GM19043 (cell line): Measurements from ENCODE around the gene FRMD1.

Source experiments
- ATAC-seq: cut with Tn5 transposase; IDR thresholded peaks from one replicate; pipeline ENCODE4 v1.9.1; 2021; ENCODE audit warnings: low read depth; ENCODE audit not compliant: unreplicated experiment

The FRMD1 gene

DNA sequence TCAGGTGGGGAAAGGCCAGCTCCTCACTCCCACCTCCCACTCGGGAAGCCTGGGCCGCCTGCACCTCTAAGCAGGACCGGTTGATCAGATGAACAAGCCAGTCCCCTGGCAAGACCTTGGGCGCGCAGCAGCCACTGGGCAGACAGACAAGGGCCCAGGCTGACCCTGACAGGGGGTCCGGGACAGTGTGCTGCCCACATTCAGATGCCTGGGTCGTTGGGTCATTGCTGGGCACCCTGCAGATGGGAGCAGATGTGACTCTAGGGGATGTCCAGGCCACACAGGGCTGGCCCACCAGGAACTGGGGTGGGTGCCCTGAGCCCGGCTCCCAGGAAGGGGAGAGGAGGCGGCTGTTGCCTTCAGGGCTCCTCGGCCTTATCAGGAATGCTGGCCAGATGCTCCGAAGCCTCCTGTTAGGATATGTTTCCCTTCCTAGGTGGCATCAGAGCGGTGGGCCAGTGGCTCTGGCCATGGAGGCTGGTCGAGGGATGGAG lies 17.3 kb upstream of the FRMD1 start:
- no peak for ATAC-seq

DNA sequence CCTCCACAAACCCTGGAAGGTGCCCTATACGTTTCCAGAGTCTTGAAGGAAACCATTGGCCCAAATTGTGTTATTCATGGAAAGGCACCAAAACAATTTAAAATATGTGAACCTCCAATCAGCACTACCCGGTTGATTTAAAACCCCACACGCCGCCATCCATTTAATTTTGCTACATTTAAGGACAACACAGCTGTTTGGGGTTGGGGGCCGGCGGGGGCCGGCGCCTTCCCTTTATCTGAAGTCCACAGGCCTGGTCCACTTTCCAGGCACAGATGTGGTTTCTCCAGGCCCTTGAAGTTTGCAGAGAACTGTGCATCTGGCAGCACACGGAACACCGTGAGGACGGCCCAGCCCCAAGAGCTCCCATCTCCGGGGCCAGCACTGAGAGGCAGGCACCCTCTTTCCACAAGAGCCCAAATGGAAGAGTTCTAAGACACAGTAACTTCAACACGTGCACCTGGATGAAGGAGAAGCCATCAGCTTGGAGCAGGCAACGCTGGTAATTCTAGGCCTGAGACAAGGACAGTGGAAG lies 16.8 kb upstream of the FRMD1 start:
- no peak for ATAC-seq

DNA sequence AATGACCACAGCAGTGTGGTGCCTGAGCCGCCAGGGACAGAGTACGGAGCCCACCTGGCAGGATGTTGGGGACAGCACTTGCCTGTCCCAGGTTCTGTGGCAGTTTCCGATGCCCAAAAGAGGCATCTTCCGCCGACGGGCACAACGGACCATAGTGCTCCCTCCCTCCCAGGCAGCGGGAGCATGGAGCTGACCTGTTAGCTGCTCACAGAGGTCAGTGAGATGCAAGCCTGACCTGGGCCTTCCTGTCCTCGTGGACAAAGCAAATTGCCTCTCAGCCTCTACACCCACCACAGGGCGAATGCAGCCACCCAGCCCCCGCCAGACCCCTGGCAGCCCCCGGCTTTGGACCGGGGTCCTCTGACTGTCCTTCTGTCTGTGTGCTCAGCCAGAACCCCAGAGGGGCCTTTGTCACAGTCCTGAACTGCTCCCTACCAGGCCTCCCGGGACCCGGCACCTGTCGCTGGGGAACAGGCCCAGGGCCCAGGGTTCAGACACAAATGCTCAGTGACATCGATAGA lies 16.2 kb upstream of the FRMD1 start:
- ATAC-seq = no peak

DNA sequence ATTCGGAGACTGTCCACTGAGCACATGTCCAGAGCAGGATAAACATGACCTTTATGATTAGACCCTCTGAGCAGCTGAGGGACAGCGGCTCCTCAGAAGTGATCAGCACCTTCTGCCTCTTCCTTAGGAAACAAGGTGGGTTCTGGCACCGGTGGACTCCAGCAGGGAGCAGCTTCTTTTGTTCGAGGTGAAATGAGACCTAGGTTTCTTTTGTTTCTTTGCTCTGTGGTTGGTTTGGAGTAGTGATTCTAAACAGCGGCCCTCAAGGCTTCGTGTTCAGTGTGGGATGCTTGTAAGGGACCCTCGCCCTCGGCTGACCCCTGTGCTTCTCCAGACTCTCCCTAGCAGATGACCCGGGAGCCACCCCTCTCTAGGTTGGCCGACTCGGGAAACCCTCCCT lies 14.6 kb upstream of the FRMD1 start:
- ATAC-seq = no peak

DNA sequence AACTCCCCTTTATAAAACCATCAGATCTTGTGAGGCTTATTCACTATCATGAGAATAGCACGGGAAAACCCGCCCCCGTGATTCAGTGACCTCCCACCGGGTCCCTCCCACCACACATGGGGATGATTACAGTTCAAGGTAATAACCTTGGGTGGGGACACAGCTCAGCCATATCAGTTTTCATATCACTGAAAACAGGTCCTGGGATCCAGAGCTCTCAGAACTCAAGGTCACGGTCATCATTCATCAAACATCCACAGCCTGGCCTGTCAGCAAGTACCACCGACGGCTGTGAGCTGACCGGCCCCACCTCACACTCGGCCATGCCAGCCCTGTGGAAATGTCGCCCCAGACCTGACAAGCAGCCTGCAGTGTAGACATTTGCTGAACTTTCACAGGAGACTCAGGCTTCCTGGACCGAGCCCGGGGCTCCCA lies 14.1 kb upstream of the FRMD1 start:
- ATAC-seq = no peak

DNA sequence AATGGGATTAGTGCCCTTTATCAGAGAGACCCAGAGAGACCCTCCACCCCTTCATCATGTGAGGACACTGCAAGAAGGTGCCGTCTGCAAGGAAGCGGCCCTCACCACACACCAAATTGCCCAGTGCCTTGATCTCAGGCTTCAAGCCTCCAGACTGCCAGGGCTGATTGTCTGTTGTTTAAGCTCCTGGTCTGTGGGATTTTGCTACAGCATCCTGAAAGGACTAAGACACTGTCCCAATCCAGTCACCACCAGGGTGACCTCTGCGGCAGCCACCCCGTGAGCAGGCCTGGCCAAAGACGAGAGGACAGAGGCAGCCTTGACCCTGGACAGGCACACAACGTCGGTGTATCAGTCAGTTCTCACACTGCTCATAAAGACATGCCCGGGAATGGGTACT lies 13.5 kb upstream of the FRMD1 start:
- no peak for ATAC-seq

DNA sequence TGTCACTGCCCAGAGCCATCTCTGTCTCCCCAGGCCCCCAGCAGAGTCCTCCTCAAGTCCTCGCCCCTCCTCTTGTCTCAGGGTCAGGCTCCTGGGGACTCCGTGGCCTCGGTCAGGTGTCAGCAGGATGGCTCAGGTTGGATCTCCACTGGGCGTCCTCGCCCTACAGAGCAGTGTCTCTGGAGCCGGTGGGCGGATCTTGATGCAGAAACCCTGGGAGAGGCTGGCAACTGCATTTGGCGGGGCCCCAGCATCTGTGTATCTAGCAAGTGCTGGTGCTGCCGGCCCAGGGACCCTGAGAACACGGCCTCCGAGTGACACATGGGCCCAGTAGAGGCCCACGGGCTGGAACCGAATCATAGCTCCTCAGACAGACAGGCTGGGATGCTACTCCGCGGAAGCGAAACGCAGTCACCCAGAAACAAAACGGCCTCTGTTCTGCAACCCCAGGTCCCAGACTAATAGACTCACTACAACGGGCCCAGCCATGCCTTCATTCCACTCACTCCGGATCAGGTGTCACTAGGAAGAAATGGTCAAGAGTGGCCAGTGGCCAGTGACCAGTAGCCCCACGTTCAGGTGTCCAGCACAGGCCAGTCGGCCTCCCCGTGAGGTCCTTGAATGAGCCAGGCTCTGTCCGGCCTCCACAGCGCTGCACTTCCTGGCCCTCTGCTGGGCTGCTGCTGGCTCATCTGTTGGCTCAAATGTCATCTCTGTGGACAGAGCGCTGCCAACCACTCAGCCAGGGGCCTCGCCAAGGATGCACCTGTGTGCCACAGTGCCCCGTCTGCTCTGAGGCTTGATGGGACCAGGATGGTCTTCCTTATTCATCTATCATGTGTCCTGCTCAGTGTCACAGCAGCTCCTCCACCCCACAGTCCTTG lies 12.6 kb upstream of the FRMD1 start:
- no peak for ATAC-seq

DNA sequence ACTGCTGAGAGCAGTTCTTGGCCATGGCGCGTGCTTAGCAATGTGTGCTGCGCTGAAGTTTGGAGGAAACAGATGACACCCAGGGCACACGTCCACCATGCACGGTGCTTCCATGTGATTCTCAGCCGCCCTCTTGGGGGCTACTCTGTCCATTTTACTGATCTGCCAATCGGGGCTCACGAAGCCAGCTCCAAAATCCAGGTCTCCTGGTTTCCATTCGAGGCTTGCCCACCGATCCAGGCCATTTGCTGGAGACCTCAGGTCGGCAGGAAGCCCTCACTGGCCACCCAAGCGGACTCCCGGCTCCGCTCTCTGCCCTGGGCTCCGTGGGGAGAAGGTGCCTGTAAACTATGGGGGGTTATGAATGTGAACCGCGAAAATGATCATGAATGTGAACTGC lies 11.7 kb upstream of the FRMD1 start:
- no peak for ATAC-seq

DNA sequence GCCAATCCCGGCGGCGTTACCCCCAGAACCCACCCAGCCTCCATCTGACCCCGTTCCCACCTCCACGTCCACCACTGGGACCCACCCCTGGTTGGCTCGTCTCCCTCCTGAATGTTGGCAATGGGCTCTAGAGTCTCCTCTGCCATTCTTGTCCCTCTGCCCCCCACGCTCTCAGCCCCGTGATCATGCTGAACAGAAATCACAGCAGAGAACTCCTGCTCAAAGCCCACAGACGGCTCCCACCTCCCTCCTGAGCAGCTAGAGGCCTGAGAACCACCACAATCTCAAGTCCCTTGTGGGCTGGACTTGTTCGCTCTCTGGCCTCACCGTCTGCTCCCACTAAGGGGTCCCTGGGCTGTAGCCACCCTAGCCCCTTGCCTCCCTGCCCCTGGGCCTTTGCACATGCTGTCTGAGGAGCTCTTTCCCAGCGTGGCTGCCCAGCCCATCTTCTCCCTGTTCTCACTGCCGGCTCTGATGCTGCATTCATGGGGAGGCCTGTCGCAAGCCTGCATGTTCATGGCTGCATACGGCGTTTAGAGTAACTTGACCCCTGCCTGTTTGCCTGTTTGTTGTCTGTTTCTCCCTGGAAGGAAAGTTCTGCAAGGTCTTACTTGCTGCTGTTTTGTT lies 11.2 kb upstream of the FRMD1 start:
- ATAC-seq = no peak

DNA sequence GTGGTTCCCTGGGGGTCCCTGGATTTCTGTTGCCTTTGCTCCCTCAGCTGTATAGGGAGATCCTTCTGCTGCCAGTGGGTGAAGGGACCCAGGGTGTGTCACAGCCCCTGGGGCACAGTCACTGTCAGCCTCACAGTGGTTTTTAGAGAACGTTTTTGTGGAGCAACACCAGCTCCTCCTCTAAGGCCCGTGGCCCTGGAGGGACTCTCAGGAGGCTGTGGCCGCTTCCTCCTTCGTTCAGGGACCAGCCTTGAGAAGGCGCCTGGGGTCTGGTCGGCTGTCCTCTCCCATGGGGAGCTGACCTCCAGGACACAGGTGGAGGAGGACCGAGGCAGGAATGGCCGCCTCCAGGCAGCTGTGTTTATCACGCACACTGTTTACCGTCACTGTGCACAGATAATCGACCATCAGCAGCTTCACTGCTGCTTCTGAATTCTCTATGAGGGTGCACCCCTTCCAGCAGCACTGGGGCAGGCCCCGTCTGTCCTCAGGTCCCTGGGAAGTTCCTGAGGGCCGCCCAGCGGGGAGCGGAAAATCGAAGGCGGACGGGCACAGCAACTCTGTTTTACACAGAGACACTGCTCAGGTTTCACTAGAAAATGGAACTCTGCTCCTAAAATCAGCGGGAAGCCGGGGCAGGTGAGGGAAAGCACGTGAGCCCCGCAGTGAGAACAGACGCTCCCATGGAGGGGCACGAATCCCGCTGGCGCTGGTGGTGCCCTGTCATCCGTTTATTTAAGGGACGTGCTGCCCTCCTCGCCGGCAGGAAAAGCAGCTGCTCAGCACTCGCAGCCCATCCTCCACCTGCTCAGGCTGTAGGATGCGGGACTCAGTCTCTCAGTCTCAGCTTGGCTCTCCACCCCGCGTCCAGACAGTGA lies 10.4 kb upstream of the FRMD1 start:
- no peak for ATAC-seq

DNA sequence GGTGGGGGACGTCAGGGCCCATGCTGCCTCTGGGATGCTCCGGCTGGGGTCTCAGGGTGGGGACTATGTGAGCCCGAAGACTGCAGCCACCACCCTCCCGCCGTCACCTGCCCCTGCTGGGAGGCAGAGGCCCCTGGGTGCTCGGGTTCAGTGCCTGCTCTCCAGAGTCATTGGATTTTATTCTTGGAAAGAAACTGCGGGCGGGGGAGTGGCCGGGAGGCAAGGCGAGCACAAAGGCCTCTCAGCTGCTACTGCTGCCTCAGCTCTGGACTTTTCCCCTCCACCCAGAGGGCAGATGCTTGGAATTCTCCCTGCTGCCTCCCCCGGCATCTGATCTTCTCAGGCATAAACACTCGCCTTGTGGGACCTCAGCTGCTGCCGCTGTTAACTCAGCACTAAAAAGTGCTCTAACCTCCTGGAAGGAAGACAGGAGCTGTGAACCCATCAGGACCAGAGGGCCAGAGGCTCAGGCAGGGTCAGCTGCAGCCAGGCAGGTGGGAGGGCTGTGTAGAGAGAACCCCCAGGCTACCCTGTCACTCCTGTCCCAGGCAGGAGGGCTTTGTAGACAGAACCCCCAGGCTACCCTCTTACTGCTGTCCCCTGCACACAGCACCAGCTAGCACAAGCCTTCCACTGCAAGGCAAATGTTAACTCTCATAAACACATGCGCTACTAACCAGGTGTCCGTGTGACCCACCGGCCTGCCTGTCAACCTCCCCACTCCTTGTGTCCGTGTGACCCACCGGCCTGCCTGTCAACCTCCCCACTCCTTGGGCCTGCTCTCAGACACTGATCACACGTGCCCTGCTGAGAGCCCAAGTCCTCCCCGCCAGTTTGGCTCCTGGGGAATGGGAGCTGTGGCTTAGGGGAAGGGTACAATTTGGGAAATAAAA lies 9.4 kb upstream of the FRMD1 start:
- ATAC-seq = no peak

DNA sequence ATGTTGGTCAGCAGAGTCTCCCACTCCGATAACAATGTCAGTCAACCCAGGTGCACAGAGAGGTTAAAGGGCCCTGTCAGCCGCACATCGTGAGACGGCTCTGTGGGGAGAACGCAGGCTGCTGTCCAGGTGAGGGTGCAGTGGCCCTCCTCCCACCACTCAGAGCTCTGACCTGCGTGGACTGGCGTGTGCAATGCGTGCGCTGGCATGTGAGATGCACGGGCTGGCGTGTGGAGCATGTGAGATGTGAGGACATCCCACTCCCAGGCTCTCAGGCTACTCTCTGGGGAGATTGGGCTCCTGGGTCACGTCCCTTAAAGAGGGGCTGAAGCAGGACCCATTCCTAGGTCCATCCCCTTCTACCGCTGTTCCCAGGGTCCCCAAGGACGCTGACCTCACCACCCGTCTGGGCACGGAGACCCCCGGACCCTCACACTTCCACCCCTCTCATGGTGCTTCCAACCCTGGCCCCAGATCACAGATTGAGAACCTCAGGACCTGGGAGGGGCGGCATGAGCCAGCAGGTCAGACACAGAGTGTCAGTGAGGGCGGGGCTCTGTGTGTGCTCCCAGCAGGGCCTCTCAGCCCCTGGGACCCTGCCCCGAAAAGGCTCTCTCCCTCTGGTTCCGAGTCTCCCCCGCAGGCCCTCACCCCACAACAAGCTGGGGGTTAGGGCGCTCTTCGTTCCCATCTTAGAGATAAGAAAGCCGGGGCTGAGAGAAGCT lies 8.6 kb upstream of the FRMD1 start:
- no peak for ATAC-seq

DNA sequence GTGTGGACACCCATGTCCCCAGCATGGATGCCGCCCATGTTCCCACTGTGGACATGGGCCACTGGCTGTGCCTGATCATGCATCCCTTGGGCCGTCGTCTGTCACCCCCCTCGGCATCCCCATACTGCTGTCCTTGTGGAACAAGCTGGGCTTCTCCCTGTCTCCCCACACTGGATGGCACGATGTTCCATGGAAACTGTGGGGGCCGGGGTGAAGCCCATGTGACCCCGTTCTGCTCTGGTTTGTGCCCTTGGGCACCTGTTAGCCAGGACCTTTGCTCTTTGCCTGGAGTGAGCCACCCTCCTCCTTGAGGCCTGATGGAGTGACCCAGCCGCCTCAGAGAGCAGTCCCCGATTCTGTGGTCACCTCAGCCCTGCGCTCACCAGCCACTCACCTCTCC lies 7.6 kb upstream of the FRMD1 start:
- no peak for ATAC-seq

DNA sequence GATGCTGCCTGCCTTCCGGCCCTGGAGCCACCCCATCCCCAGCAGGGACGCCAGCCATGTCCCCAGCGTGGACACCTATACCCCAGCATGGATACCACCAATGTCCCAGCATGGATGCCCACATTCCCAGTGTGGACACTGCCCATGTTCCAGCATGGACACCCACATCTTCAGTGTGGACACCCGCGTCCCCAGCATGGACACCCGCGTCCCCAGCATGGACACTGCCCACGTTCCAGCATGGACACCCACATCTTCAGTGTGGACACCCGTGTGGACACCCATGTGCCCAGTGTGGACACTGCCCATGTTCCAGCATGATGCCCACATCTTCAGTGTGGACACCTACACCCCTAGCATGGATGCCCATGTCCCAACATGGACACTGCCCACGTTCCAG lies 7.1 kb upstream of the FRMD1 start:
- ATAC-seq = no peak

DNA sequence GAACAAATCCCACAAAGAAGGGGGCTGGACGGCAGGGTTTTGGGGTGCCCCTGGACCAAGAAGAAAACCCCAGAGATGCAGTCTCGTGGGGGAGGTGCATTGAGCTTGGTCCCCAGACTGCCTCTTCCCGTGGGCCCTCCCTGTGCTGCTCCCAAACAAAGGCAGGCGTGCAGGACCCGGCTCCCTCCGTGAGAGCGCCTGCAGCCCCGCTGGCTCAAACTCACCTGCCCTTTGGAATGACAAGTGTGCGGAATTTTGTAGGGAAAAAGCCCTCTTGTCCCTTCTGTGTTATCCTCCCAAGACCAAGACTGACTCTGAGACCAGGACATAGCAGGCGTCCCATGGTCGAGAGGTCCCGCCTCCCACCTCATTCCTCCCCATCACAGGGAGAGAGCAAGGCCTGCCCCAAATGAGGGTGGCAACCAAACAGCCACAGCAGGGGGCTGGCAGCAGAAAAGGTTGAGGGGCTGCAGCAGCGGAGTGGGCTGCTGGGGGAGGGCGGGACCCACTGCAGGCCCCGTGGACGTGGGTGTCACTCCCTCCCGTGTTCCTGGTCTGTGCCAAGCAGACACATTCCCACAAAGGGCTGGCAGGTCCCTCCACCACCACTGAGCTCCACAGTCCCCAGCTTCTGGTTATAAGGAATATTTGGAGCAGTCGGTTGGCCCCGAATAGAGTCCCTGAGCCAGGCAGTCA lies 5.6 kb upstream of the FRMD1 start:
- ATAC-seq = no peak

DNA sequence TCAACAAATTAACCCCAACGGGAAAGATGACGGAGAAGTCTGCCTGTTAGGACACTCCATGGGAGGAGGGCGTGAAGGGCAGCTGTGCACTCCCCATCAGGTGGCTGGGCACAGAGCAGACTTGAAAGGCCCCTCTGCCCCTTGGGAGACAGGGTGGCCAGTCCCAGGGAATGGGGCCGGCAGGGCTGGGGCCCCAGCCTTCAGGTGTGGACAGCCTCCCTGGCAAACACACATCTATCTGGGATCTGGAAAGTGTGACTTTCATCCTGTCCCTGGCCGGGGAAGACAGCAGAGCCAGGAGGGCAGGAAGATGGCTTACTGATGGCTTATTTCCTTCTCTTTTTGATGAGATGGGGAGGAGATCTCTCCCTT lies 4.5 kb upstream of the FRMD1 start:
- ATAC-seq = no peak

DNA sequence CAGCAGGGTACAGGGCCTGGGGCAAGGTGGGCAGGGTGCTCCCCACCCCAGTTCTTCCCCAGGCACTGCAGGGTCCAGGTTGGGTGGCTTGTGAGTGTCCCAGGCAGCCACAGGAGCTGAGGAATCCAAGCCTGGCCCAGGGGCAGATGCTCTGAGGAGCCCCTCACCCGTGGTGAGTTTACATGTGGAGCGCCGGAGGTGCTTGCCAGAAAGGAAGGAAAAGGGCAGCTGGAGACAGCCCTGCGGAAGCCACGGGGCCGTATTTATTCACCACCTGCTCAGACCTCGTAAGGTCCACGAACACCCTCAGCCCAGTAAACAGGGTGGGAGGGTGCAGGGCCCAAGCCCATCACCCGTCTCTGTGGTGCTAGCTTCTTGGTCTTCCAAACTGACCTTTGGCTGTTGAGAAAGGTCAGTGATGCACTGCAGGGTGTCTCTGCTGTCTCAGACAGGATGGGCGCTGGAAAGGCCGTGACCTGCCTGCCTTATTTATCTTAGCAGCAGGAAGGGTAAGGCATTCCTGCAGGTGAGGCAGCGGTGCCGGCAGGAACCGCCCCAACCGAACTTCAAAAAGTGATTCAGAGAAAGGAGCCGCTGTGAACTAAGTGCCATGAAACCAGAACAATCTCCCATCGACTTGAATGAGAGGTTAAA lies 4.0 kb upstream of the FRMD1 start:
- ATAC-seq = no peak
